HPDE6-E6E7 (cell line): ENCODE results near the gene PEX7.
"Not testable (repeated sequence)": the region's sequence is repeated elsewhere in the genome, so short reads cannot be mapped to it uniquely, and the experiment has no call there.

ENCODE experiments used
- DNase-seq: peaks from one replicate; pipeline ENCODE4 v3.0.0; 2011; ENCODE audit warnings: missing footprints; ENCODE audit errors: extremely low spot score

The PEX7 gene

GRCh38 chr6:136790411-136791295 is 31.7 kb upstream of the PEX7 start:
- no peak for DNase-seq

- DNase-seq, result no peak
Measured at GRCh38 chr6:136791296-136792094, 30.9 kb upstream of the PEX7 start.

- peak; percentile 21 for DNase-seq
Measured at GRCh38 chr6:136792095-136792409, 30.3 kb upstream of the PEX7 start.

DNA sequence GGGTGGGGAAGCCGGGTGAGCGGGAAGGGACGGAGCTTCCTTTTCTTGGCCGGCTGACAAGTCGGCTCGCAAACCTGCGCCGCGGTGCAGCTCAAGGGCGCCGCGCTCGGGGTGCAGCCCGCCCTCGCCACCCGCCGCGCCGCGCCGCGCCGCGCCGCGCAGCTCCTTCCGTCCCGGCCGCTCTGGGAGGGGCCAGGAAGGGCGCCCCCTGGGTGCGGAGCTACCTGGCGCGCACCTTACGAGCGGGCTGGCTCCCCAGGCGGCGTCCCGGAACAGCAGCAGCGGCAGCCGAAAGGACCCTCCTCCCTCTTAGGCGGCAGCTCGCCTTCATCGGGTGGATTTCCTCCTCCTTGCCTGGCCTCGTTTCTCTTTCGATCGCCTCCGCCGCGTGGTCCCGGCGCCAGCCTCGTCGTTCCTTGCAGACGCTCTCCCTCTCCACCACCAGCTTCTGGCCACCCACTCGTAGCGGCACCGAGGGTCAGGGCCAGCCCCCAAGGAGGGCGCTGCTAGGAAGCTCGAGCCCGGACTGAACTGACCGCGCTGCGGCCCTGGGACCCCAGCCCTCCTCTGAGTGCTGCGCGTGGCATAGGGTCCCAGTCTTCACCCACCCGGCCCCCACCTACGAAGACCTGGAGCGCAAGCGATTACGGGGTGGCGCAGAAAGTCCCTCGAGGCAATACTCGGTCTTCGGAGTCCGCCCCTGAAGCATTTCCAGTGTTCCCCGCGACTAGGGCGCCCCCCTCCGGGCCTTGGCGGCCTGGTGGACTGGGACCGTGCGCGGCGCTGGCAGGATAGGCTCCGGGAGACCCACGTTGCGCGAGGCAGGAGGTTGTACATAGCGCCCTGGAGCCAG is 29.8 kb upstream of the PEX7 start, which contains the start of gene MAP3K5:
TSS of gene MAP3K5 (minus strand) at position 68 of the 853 bp plus-strand sequence. CDS start 320 bp downstream, outside the sequence.
- peak; percentile 66 for DNase-seq

DNA sequence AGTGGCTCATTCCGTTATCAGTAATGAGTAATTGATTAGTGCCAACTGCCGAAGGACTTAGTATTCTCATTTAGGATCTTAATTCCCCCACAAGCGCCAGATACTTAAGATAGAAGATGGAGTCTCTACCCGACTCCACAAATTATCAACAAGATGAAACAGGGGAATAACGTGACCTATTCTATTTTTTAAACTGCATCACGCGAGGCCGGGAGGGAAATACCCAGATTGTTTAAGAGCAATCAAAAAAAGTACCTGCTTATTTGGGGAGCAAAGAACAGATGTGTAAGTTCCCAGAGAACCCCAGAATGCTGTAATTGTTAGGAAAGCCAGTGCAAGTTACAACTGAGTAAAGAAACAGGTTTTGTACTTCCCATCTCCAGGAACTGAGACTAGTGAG is 29.0 kb upstream of the PEX7 start:
- DNase-seq, result no peak

DNA sequence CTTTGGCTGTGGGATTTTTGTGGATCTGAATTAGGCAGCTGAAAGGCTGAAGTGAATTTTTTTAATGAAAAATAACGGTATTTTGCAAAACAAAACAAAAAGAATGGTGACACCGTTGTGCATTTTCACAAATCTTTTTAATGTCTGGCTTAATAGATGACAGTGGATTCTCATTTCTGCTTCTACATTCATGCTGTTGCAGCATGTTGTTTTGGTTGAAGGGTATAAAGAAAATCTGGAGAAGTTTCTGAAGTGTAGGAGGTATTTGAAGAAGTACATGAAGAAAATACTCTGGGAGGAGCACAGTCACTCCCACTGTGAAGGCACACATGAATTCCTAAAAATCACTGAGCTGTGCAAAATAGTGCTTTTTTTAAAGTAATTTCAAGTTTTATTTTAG is 27.0 kb upstream of the PEX7 start:
- no peak for DNase-seq

- DNase-seq, result no peak
Measured at GRCh38 chr6:136795996-136796395, 26.4 kb upstream of the PEX7 start.

GRCh38 chr6:136798044-136798443 is 24.3 kb upstream of the PEX7 start:
- DNase-seq, result no peak

- DNase-seq, result no peak
Measured at GRCh38 chr6:136801581-136801980, 20.8 kb upstream of the PEX7 start.

DNA sequence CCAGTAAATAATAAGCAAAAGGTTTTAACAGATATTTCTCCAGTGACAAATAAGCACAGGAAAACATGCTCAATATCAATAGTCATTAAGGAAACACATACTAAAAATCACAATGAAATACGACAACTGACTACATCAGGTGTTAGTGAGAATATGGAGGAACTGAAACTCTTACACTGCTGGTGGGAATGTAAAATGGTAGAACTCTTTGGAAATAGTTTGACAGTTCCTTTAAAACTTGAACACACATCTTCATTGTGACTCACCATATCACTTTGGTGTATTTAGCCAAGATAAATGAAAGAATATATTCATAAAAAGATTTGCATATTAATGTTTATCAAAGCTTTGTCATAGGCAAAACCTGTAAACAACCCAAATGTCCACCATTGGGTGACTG is 18.8 kb upstream of the PEX7 start:
- no peak for DNase-seq

GRCh38 chr6:136809091-136809860 is 13.1 kb upstream of the PEX7 start:
- no peak for DNase-seq

- no peak for DNase-seq
Measured at GRCh38 chr6:136811272-136811671, 11.1 kb upstream of the PEX7 start.

GRCh38 chr6:136812174-136812573 is 10.2 kb upstream of the PEX7 start:
- no peak for DNase-seq

DNA sequence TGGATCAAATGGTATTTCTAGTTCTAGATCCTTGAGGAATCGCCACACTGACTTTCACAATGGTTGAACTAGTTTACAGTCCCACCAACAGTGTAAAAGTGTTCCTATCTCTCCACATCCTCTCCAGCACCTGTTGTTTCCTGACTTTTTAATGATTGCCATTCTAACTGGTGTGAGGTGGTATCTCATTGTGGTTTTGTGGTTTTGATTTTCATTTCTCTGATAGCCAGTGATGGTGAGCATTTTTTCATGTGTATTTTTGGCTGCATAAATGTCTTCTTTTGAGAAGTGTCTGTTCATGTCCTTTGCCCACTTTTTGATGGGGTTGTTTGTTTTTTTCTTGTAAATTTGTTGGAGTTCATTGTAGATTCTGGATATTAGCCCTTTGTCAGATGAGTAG is 6.8 kb upstream of the PEX7 start:
- DNase-seq, result not testable (repeated sequence)

- DNase-seq, result no peak
Measured at GRCh38 chr6:136816656-136817055, 5.7 kb upstream of the PEX7 start.

GRCh38 chr6:136820561-136820960 is 1.8 kb upstream of the PEX7 start:
- no peak for DNase-seq

- DNase-seq, result peak; percentile 1
Measured at GRCh38 chr6:136822046-136822375, 381 bp upstream of the PEX7 start.

GRCh38 chr6:136823128-136823660 is 802 bp downstream of the PEX7 start:
- no peak for DNase-seq

DNA sequence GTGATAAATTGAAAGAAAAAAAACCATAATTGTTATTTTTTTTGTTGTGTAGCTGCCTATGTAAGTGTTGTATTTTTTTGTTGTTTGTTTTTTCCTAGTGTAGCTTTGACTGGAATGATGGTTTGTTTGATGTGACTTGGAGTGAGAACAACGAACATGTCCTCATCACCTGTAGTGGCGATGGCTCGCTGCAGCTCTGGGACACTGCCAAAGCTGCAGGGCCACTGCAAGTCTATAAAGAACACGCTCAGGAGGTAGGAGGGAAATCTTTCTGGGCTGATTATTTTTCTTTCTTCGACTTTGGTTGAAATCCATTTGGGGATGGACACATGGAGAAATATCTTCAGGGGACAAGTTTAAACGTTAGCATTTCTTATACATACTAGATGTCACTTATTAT is 3.8 kb downstream of the PEX7 start:
- DNase-seq, result no peak

DNA sequence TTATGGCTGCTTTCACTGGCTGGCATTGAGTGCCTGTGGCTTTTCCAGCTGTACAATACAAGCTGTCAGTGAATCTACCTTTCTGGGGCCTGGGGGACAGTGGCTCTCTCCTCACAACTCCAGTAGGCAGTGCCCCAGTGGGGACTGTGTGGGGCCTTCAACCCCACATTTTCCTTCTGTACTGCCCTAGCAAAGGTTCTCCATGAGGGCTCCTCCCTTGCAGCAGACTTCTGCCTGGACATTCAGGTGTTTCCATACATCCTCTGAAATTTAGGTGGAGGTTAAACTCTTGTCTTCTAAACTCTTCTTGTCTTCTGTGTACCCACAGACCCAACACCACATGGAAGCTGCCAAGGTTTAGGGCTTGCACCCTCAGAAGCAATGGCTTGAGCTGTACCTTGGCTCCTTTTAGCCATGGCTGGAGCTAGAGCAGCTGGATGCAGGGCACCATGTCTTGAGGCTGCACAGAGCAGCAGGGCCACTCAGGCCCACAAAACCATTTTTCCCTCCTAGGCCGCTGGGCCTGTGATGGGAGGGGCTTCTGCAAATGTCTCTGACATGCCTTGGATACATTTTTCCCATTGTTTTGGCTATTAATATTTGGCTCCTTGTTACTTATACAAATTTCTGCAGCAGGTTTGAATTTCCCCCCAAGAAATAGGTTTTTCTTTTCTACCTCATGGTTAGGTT is 9.6 kb downstream of the PEX7 start:
- DNase-seq, result no peak
